DMS79 (cell line): Measurements from ENCODE around the gene CCN5.

Experiments
- DNase-seq: peaks from one replicate; lab custom pipeline; 2025; lab: John Stamatoyannopoulos, UW

CCN5 gene

GRCh38 chr20:44737116-44737515 is 21.9 kb downstream of the CCN5 start:
- no peak for DNase-seq

GRCh38 chr20:44738813-44739477 is 23.8 kb downstream of the CCN5 start:
- DNase-seq, result no peak

DNA sequence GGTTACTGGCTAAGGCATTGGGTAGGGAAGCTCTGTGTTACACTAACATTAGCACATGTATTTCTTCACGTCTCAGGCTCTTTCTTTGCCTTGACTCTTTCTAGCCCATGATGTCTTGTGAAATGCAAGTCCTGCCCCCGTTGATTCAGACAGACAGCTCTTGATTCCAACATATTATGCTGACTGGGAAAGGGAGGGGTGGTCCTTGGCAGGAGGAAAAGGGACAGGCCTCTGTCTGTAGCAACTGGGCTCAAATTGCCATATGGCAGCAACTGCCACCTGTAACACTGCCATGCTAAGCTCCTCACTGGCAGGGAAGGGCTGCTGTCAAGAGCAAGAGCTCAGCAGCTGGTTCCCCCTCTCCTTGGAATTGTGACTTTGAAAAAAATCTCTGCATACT is 24.8 kb downstream of the CCN5 start:
- no peak for DNase-seq

GRCh38 chr20:44742304-44743079 is 27.3 kb downstream of the CCN5 start:
- no peak for DNase-seq

GRCh38 chr20:44743080-44743701 is 28.0 kb downstream of the CCN5 start:
- no peak for DNase-seq

DNA sequence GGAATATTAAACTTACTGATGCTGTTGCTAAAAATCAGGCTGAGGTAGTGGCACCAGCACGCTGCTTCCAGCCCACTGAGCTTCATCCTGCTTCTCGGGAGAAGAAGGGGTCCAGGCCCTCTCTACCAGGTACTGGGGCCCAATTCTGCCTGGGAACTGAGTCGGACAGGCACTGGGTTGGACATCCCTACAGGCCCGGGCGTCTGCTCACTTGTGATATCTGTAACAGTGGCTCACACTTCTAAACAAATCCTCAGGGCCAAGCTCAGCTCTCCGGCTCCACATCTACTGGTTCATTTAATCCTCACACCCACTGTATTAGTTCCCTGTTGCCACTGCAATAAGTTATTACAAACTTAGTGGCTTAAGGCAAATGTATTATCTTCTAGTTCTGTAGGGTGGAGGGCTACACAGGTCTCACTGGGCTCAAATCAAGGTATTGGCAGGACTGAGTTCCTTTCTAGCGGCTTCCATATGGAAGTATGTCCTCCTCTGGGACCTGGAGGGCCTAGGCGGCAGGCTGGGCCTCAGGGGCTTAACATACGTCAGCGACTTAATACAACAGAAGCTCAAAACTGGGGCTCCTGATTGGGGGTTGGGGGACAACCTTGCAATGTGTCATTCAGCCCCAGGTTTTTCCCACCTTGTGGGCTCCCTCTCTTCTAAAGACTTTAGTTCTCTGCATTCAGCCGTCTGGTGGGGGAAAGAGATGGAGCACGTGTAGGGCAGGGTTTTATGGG is 28.9 kb downstream of the CCN5 start:
- no peak for DNase-seq

- no peak for DNase-seq
These were observed 30.0 kb downstream of the CCN5 start for GRCh38 chr20:44745122-44745597.

- DNase-seq, result no peak
These were observed 30.6 kb downstream of the CCN5 start, which contains the start of gene KCNK15 for GRCh38 chr20:44745598-44746366. Gene KCNK15 (plus strand): TSS chr20:44745865. CDS start chr20:44745911, 46 bp downstream.

- DNase-seq, result no peak
These were observed 31.4 kb downstream of the CCN5 start for GRCh38 chr20:44746367-44747165.

- peak; percentile 96 for DNase-seq
These were observed 32.2 kb downstream of the CCN5 start for GRCh38 chr20:44747166-44748004.

GRCh38 chr20:44748005-44748370 is 32.8 kb downstream of the CCN5 start:
- DNase-seq, result no peak

- no peak for DNase-seq
These were observed 35.1 kb downstream of the CCN5 start for GRCh38 chr20:44750081-44750805.

- DNase-seq, result no peak
These were observed 37.1 kb downstream of the CCN5 start for GRCh38 chr20:44752099-44752931.

DNA sequence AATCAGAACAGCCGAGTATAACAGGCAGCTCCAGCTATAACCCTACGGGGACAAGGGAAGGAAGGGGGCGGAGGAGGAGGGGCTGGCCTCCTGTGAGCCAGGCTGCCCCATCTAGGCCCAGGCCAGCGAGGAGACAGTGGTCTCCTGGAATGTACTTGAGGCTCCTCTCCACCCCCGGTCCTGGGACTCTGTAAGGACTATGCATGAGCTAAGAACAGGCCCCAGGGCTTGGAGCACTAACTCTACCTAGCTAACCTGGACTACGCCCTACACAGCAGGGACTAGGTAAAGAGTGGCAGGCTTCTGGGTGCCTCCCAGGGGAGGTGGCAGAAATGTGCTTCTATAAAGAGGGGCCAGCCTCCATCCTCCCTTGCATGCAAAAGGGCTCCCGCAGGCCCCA is 39.4 kb downstream of the CCN5 start:
- DNase-seq, result no peak

GRCh38 chr20:44756011-44756688 is 41.0 kb downstream of the CCN5 start:
- no peak for DNase-seq

DNA sequence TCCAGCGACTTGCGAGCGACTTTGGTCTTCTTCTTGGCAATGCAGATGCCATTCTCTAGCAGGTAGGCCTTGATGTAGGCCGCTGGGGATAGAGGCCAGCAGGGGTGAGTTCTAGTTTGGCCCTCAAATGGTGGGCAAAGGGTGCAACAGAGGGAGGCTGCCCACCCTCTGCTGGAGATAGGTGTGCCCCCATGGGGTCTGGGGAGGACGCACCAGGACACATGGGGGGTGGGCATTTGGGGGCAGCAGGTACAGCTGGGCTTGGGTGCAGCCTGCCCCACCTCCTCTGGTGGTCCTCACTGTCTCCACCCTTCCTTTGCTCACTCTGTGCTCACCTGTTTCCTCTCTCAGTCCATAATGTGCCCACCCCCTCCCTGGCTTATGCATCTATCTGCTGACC is 41.8 kb downstream of the CCN5 start:
- DNase-seq, result no peak

GRCh38 chr20:44758247-44759101 is 43.3 kb downstream of the CCN5 start:
- DNase-seq, result no peak
